IPS-NIHi11 (cell line): ENCODE results near the gene LSAMP.
"Not testable (repeated sequence)": the region's sequence is repeated elsewhere in the genome, so short reads cannot be mapped to it uniquely, and the experiment has no call there.

Source experiments
- DNase-seq: peaks from one replicate; pipeline ENCODE4 v3.0.0; 2012; ENCODE audit warnings: mixed read lengths, low spot score

The LSAMP gene

DNA sequence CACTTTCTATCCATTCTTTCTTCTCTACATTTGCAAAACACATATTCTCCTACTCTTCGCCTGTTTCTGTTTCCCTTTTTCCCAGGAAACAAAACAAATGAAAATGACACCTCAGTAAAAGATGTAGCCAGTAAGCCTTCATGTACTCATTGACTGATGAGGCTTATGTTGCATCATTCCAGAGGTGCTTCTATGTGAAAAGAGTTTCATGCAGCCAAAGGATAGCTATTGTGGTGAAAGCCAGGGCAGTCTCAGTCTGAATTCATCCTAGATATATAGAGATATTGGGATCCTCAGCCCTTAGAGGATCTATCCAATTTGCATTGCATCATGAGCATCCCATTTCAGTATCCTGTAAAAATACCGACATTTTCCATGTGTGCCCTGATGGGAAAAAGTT, 554.7 kb downstream of the LSAMP start:
- no peak for DNase-seq

DNA sequence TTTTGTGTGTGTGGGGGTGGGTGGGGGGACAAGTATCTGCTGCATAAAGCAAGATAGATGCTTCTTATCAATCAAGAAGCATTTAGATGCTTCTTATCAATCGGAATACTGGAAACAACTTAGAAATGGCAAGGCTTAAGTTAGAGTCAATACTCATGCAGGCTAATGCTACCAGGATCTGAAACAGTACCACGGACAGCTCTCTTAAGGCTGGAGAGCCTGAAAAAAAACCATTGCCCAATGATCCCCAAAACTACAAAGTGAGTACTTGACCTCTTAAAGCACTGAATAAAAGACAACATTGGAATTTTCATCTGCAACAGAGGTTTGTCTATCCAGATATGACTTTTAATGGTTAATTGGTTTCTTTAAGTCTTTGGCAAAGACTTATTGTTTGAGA, 559.7 kb downstream of the LSAMP start:
- DNase-seq, result peak; percentile 55

DNA sequence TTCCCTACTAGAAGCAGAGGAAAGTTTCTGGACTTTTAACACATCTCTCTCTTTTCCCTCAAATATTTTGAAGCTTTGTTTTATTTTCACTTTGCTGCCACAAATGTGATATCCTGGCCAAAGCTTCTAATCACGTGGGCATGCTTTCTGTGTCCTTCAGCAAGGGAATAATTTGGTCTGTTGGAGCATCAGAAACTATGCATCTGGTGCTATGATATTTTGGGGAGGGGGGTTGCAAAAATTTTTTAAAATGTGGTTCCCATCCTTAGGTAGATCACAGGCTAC, 567.7 kb downstream of the LSAMP start:
- no peak for DNase-seq

DNA sequence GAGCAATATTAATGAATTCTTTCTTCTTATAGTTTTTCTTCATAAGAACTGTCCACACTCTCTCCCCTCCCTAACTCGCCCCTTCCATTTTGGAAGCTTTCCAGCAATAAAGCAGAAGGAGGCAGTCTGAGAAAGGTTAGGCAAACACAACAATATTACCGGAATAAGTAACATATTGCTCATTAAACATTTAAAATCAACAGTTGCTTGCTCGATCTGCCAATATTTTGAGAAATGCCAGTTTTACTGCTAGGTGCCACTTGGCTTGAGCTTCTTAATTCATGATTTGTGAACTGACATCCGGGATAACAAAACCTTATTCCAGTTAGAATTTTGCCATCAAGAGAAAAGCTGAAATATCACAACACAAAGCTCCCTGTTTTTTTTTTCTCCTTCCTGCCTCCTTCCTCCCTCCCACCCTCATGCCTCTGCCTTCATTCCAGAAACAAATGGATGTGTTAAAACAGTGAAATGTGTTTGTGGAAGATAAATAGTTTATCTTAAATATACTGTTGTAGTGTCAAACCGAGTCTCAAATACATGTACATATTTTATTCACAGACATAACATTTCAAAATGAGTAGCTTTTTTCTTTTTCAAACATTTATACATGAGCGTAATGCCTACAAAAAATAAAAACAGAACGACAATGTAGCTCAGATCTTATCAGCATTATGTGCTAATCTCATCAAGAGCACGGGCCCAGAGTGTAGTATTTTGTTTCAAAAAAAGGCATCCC, 568.2 kb downstream of the LSAMP start:
- DNase-seq, result no peak

DNA sequence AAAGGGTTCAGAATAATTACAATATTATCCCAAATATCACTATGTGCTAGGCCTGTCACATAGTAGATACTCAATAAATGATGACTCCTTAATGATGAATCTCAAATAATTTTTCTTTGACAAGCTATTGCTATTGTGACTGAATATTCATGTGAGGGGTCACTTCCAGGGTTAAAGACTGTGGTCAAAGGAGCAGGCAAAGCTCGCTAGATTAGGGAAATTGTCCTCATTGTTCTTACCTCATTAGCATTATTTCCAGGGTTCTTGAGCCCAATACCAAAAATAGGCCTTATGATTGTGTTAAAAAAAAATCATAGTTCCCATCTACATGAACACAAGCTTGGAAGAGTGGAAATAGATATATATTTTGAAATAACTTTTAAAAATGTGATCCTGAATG, 569.8 kb downstream of the LSAMP start:
- no peak for DNase-seq

DNA sequence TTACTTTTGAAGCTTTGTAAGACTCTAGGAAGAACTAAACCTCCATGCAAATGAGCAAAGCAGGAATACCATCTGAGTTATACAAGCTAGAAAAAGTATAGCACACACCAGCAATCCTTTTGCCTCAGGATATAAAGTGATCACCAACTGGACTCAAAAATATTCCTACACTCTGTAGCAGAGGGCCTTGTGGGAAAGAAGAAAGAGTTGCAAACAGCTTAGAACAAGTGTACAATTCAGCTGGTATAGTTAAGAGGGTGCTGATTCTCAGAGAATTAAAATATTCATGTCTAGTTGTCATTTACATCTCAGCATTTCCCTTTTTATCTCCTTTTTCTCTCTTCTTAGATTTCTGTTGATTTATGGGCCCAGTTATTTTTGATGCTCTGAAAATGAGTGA, 573.6 kb downstream of the LSAMP start:
- no peak for DNase-seq

DNA sequence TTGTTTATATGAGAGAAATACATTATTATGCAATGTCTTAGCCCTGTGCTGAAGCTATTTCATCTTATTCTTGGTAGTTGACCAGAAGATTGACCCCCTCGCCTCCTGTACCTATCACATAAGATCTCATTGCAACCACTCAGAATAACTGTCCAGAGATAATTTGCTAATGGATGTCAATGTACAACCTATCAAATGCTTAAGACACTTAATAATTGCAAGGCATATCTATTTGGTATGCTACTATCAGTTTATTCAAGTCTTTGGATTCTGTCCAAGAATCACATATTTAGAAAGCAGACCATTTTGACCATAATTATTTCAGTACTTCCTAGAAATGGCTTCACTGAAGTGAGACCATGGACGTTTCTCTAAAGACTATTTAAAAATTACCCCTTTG, 580.4 kb downstream of the LSAMP start:
- DNase-seq, result no peak

DNA sequence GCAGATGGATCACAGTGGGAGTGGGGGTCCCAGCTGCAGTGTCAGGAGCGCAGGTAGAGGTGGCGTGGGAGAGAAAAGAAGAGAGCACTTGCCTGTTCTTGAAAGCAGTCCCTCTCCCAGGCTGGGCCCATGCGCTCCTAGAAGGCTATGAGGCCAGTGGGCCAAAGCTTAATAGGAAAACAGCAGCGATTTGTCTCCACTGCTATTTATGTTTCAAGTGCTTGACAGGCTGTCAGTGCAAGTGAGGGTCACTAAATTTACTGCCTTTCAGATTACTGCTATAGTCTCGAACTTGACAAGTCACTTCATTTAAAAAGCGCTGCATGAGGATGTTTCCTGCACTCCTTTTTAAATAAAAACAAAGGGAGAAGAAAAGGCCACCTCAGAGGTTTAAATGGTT, 582.4 kb downstream of the LSAMP start:
- no peak for DNase-seq

DNA sequence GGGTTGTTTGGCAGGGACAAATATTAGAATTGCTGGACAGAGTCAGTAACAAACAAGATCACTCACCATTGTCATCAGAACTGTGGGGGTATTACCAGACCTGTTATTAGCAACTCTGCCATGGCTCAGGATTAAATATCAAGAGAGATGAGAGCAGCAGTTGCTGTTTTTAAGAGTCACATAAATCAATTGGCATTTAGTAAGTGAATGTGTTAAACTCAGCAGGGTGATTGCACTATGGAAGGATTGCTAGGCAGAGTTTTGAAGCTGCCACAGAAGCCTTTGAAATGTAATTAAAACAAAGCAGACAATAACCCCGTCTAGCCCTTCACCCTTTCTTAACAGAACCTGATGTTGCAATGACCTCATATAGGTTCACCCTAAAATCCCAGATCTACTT, 583.2 kb downstream of the LSAMP start:
- no peak for DNase-seq

DNA sequence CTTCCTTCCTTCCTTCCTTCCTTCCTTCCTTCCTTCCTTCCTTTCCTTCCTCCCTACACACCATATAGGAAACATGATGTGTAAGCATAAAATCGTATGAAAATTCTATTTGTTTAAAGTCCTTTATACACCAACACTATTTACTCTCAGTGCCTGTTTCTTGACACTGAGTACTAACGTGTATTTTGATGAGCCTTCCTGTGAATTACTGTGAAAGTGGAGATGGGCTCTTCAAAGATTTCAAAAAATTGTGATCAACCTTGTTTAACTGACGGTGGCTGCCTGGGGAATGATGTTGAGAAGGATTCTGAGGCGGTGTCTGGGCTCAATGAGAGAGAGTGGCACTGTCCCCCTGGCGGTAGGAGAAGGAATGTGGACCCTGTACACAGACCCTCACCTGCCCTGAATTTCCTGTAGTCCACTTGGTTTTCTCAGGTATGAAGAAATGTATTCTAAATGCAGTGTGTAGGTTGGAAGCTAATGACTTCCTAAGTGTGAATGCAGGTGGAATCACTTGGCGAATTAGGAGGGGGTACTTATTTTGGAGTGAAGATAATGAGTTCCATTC, 584.0 kb downstream of the LSAMP start:
- peak; percentile 31 for DNase-seq

DNA sequence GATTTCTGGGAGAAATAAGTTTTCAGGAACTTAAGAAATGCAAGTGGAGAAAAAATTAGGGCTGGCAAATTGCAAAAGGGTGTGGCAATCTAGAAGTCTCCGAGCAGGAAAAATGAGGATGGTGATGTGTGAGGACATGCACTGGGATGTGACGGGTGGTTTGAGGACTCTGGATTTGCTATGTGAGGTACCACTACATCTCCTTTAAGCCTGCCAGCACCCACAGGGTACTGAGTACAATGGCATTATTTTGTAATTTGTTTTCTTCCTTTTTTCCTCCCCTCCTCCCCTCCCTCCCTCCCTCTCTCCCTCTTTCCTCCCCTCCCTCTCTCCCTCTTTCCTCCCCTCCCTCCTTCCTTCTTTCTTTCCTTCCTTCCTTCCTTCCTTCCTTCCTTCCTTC, 584.5 kb downstream of the LSAMP start:
- DNase-seq, result no peak

DNA sequence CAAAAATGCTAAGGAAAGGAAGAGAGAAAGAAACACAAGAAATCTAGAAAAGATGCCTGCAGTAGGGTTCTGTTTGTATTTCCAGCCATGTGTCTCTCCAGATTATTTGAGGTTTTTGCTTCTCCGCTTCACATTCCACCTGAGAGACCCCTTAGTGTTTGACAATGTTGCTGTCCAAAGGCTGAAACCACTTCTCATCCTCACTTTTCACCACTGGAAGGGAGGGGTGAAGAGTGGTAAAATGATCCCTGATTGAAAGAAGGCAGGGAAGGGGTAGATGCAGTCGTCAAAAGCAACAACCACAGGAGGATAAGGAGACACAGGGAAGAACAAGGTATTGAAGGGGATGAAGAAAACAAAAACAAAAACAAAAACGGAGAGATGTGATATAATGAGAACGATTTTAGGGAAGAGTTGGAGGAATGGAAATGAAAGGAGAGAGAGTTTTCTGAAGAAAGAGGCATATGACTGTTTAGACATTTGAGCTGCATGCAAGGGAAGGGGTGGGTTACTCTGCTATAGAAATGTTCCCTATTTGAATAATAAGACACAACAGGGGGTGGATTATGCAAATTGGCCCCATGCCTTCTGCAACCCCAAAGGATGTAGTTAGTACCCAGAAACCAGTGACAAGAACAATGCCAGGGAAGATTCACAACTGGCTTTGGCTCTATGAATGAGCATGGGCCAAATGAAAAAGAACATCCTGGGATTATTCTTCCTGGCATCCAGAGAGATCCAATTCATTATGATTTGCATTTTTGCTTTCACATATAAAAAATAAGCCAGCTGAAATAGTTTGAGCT, 586.1 kb downstream of the LSAMP start:
- peak; percentile 59 for DNase-seq

DNA sequence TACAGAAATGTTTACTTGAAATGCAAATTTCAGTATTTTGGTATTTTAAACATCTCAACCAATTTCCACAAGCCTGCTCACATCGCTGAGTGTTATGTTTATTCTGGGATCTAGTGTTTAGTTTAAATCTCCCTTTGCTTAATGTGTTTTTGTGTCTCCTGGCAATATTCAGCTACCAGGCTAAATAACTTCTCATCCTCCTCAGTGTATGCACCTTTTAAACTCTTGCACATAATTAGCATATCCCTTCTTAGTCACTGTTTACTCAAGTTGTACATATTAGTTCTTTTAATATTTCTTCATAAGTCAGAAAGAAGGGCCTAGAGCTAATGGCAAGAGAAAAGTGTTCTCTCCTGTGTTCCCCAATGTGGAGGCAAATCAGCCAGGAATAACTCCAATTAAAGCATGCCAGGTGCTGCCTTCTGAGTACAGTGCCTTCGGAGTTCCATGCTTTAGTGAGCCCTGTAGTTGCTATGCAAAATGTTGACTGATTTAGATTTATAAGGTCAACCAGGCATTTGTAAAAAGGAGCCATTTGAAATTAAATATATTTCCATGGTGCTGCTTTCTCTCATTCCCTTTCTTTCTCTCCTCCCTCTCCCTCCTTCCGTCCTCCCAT, 587.7 kb downstream of the LSAMP start:
- no peak for DNase-seq

DNA sequence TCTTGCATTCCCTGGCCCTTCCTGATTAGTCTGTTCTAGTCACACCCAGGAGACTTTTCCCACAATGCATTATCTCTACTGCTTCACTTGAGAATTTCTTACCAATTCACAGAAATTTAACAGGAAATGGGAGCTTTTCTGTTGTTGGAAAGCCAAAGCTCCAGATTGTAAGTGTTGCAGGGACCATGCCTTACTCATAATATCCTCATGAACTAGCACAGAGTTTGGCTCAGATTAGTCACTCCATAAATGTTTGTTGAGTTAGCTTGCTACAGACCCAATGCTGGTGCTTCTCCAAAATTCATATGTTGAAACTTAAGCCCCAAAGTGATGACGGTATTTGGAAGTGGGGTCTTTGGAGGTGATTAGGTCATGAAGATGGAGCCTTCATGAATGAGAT, 589.4 kb downstream of the LSAMP start:
- DNase-seq, result no peak

DNA sequence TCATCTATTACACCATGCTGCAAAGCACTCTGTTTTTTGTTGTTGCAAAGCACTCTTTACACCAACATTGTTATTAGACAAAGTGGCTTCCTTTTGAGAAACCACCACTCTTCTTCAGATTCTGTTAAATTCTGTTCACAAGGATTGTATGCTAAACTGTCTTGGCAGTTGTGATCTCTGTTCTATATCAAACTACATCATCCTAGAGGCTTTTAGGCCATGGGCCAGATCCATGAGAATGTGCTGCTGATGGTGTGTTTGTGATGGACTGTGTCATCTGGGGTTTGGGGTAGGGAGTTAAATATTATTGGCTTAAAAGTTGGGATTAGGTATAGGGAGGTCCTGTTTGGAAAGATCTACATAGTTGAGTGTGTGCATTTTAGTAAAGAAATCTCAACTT, 592.2 kb downstream of the LSAMP start:
- no peak for DNase-seq

DNA sequence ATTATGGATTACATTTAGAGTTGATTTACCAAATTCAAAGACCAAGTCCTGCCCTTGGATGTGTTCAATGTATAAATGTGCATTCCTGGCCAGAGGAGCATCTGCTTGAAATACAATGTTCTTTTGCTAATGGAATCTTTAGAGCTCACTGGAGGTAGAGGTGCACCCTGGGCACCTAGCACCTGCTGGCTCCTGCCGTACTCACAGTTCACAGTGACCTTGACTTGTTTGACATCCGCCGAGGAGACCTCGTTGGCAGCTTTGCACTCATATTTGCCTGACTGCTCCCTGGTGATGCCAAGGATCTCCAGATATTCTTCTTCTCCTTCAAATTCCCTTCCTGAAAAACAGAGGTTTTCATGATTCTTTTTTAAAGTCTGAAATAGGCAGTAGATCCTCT, 593.0 kb downstream of the LSAMP start:
- no peak for DNase-seq

DNA sequence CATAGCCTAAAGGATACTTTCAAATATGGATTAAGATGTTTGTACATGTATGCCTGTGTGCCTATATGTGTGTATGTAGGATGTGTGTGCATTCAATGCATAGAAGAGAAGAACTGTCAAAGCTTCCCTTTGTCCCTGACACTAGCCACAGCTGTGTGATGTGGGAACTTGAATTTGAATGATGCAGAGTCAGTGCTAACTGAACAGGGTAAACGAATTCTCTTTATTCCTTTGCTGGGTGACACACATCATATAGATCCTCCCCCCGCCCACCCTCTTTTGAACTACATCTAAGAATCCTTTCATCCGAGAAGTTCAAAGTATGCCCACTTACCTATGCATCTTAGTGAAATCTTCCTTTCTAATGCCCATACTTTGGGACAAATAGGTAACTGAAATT, 593.7 kb downstream of the LSAMP start:
- DNase-seq, result no peak

DNA sequence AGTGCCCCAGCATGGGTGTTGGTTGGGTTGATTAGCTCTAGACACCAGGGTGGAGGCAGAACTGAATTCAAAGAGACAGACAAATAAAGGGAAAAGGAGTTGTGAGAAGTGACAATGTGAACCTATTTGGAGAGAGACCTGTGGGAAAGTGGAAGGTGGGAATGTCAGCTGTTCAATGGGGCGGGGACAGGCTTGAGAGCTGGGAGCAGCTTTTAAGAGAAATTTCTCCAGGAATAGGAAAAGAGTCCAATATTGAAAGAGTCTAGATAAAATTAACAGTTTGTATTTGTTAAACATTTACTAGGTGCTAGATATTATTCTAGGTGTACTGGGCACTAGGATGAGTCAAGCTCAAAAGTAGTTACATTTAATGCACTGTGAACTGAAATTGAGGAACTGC, 596.6 kb downstream of the LSAMP start:
- DNase-seq, result no peak

DNA sequence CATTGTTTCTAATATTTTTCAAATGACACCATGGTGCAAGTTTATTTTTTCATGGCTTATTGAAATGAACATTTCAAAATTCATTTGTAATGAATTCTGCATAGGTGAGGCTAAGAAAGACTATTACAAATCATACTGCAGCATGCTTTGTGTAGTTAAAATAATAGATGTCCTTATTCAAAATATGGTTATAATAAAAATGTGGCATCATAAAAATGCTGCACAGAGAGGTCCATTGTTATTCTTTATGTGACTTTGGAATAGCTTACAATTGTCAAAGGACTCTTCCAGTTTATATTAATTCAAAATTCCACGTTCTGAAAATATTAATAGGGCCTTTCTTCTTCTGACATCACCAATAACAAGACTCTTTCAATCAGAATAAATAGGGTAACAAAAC, 599.3 kb downstream of the LSAMP start:
- DNase-seq, result no peak

DNA sequence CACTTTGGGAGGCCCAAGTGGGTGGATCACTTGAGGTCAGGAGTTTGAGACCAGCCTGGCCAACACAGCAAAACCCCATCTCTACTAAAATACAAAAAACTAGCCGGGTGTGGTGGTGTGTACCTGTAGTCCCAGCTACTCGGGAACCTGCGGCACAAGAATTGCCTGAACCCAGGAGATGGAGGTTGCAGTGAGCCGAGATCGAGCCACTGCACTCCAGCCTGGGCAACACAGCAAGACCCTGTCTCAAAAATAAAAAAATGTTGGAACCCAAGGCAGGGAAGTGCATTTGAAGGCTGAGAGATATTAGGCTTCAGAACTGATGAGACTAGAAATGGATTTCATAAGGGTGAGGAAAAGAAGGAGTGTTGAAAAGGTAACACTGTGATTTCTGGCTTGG, 600.6 kb downstream of the LSAMP start:
- DNase-seq, result not testable (repeated sequence)

DNA sequence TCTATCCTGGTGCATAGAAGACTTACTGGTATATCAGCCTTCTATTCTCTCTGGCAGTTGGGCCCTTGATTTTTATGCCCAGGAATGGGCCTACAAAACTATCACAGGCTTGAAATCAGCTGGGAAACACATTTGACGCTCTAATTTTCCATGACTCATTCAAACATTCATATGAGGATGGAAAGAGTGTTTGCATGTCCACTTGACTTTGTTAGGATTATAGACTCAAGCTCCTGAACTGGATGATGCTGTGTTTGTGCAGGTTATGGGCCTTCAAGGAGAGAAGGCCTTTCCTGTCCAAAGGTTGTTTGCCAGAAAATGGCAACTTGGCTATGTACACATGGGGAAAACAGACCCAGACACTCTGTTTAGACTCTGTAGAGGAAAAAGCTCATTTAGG, 602.1 kb downstream of the LSAMP start:
- DNase-seq, result no peak

DNA sequence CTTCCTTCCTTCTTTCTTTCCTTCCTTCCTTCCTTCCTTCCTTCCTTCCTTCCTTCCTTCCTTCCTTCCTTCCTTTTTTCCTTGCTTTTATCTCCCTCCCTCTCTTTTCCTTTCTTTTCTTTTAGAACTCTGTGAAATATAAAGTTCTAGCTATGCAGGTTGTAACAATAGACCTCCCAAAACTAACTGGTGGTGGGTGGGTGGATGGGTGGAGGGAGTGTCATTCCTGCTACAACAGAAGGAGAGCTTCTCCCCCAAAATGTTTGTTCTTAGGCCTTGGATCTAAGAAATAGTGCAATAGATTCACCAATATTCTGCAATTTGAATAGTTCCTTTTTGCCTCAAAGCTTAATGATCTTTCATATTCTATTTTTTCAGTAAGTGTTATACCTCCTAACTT, 606.0 kb downstream of the LSAMP start:
- DNase-seq, result no peak

DNA sequence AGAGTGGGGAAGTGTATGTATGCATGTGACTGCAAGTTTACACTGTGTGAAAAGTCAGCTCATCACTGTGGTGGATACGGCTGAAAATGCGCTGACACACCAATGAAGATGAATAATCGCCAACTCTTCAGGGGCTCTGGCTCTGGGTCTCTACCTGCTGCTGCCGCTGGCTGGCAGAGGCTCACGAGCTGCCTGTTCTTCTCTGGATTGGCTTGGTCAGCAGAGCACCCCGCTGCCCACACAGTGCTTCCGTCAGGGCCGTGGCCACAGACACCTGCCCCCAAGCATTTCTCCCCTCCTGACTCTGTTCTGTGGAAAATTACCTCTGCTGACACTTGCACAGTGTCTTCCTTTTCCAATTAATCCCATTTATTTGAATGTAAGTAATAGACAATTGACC, 606.5 kb downstream of the LSAMP start:
- no peak for DNase-seq
